Fibroblast of peridontal ligament (primary cell): ENCODE results near the gene PFKFB1.
"Not testable (repeated sequence)": the region's sequence is repeated elsewhere in the genome, so short reads cannot be mapped to it uniquely, and the experiment has no call there.

Experiments used
- DNase-seq: peaks from one replicate; pipeline ENCODE4 v3.0.0-alpha.2; 2010; ENCODE audit errors: extremely low read depth

PFKFB1 gene

DNA sequence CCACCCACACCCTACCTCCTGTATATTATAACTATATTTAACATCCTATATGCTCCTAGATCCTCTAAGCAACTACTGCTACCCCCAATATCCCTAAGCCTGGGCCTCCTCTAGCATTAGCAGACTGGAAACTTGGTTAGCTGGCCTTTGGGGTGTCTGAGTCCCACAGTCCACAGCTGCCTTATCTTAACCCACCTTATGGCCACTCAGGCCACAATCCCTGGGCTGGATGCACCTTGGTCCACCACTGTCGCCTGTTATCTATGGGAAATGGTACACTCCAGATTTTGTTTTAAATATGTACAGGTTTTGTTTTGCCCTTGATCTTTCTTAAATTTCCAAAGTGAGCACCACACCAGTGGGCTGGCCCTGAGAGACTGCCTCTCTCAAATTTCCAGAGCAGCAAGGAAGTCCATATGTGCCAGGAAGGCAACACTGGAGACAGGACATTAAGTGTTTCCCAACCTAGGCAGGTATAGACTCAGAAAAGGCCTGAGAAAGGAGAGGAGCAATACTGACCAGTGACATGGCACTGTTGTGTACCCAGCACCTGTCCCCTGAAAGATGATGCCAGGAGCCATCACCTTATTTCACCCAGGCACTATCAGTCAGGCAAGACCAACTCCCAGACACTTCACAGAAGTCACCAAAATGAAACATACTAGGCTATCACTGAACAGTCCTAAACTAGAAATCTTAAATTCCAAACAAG is 921 bp downstream of the PFKFB1 start:
- DNase-seq, result no peak

DNA sequence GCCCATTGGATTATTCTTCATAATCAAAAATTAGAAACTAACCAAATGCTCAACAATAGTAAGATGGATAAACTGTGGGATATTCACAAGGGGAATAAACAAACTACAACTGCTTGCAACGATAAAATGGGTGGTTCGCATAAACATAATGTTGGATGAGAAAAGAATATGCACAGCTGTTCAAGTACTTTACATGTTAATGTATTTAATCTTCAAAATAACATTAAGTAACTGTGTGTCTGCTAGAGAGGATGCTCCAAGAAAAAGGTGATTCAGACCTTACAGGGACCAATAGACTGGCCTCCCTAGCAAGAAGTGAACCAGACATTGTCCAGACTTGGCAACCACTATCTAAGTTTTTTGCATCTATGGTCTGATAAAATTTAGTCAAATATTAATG is 2.3 kb downstream of the PFKFB1 start:
- DNase-seq, result no peak

DNA sequence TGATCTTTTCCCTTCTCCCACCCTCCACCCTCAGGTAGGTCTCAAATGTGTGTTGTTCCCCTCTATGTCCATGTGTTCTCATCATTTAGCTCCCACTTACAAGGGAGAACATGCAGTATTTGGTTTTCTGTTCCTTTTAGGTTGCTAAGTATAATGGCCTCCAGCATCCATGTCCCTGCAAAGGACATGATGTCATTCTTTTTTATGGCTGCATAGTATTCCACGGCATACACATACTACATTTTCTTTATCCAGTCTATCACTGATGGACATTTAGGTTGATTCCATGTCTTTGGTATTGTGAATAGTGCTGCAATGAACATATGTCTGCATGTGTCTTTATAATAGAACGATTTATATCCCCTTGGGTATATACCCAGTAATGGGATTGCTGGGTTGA is 10.7 kb downstream of the PFKFB1 start:
- DNase-seq, result not testable (repeated sequence)

DNA sequence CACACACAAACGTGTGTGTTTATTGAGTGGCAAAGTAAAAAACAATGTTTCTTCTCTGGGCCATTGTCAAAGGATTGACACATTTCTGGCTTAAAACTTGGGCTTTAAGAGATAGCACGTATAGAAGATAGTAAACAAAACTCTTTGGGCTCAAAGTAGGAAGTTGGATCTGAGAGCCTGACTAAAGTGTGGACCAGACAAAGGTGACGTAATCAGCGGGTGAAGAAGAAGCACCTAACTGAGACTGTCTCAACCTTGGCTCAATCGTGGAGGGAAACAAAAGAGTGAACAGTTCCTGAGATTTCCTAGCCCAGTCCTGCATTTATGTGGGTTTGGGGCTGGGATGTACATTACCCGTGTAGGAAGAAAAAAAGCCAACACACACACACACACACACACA is 13.7 kb downstream of the PFKFB1 start:
- no peak for DNase-seq

DNA sequence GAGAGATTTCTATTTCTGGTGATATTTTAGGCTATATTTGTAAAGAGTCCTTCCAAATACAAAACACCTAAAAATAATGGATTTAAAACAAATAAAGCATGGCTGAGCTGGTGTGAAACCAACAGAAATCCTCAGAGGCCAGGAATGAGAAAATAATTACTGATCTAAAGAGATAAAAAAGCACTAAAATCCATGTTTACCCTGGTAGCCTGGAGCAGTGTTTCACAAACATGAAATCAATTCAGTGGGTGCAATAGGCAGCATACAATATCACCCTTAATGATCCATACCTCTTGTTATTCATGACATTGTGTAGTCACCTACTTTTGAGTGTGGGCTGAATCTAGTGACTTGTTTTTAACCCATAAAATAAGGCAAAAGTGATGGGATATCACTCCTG is 14.6 kb downstream of the PFKFB1 start:
- no peak for DNase-seq

DNA sequence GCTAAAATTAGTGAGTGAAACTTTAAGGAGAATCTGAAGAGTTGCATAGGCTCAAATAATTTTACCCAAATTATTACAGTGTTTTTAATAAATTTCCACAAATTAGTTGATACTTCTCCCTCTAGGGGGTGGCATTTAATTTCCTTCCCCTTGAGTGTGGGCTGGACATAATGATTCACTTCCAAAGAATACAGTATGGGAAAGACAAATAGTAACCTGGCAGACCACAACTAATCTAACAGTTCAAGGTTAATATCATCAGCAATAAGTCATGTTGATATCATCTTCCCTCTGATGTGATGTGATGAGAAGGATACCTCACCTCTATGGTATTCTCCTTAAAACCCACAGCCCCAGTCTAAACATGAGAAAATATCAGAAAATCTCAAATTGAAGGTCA is 15.5 kb downstream of the PFKFB1 start:
- DNase-seq, result no peak

DNA sequence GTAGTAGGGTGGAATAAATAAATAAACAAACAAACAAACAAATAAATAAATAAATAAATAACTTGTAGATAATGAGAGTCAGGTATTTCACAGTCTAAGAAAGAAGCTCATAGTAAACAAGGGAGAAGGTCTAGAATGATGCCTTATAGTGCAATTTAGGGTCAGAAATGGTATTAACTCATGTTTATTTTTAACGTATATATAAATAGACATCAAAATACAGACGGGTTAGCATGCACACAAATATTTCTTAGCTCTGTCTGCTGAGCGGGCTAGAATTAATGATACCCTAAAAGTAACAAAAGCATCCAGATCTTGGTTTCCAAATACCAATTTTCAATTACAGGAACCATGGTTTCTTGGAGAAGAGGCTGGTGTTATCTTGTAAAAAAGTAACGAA is 16.6 kb downstream of the PFKFB1 start:
- no peak for DNase-seq

DNA sequence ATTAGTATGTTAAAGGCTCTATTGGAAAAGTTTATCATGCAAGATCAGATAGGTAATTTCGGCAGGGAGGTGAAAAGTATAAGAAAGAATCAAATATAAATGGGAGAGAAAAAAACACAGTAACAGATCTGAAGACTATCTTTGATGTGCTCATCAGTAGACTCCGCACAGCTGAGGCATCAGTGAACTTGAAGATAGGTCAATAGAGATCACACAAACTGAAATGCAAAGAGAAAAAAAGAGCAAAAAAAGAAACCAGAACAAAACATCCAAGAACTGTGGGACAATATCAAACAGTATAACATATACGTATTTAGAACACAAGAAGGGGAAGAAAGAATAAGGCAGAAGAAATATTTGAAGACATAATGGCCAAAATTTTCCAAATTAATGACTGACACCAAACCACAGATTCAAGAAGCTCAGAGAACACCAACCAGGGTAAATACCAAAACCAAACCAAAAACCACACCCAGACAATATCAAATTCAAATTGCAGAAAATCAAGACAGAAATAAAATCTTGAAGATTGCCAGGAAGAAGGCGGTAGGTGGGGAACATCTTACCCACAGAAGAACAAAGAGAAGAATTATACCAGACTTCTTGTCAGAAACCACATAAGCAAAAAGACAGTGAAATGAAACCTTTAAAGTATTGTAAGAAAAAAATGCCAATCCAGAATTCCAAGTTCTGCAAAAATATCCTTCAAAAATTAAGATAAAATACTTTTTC is 29.1 kb downstream of the PFKFB1 start:
- no peak for DNase-seq

DNA sequence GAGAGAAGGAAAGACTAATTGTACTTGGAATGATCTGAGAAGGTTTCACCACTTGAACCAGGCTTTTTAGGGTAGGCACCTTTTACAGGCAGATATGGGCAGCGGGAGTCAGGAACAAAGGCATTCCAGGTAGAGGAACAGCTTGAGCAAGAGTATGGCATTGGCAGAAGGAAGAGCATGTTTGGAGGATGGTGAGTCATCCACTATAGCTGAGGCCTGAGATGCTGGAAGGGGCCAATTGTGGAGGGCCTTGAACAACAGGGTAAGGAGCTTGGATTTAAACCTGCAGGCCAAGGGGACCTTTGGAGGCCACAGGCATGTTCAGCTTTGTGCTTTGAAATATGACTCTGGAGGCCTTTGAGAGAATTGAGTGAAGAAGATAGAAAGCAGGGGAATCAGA is 32.2 kb downstream of the PFKFB1 start:
- no peak for DNase-seq

DNA sequence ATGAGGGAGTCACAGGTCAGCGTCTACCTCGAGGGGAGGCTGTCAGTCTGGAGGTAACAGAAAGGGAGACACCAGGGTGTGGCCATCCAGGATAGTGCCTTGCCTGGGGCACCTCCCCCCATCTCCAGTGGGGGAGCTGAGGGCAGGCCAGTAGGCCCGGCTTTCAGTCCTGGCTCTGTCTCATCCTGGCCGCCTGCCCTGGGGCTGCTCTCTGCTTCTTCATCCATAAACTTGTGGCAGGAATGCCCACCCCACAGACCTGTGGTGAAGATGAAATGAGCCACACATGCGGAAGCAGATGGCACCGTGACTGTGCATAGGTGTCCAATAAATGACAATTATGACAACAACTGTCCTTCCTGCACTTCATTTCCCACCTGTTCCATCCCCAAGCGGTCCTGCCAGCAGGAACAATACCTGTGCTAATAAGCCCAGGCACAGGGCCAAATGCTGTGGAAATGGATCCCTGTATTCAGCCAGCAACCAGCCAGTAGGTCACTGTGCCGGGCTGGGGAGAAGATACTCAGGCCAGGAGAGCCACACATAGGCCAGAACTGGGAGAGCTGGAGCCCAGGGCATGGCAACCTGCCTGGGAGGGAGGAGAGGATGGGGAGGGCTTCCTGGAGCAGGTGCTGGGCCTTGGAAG is 43.1 kb downstream of the PFKFB1 start:
- DNase-seq, result no peak

DNA sequence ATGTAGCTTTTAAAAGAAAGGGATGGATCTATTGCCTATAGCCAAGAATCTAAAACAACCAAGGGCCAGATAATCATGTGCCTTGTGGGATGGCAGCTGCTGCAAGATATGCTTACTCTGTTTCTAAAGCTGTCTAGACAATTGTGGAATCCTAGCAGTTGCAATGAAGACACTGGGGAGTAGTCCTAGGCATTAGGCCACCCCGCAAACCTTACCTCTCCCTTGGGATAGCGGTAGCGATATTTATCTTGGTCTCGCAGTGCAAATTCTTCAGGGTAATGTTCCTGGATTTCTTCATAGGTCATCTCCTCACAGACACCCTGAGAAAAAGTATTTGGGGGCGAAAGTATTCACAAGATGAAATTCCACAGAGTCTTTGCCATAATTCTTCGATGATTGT is 48.8 kb downstream of the PFKFB1 start:
- DNase-seq, result no peak

DNA sequence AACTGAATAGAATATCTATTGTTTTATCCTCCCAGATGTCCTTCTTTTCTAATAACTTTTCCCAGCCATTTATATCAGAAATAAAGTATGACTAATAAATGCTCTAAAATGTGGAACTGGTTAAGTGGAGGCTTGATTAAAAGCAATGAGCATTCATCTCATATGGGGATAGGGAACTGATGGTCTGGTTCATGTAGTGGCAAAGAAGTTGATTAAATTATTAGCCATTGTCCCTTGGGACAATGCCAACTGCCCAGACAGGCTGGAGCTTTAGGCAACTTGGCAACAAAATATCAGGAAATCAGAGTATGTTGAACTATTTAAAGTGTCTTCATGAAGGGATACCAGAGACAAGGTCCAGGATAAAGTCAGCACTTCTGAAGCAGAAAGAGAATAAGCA is 49.2 kb downstream of the PFKFB1 start:
- DNase-seq, result no peak

DNA sequence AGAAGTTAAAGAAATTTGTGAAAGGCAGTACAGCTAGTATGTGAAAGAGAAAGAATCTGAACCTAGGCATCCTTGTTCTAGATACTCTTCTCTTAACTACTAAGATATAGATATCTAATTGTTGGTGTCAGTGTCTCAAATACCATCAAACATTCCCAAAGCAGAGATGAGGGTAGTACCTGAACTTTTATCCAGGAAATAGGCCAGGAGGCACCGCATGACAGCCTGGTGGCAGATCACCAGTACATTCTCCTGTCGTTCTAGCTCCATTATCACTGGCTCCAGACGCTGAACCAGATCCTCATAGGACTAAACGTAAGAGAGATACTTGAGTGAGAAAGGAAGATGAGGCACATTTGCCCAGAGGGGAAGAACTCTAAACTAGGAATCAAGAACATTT is 56.6 kb downstream of the PFKFB1 start:
- no peak for DNase-seq

DNA sequence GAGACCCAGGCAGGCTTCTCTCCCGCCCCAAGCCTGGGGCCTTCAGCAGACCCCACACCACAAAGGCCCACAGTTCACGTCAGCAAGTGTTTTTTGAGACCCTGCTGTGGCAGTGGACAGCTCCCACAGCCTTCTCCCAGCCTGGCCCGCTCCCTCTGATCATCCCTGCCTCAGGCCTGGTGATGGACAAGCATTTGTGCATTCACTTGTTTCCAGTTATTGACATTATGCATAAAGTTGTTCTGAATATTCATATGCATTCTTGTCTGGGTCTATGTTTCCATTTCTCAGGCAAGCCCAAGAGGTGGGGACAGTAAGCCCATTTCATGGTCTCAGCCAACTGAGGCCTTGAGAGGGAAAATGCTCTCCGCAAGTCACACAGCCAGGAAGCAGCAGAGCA is 58.7 kb downstream of the PFKFB1 start:
- DNase-seq, result no peak

DNA sequence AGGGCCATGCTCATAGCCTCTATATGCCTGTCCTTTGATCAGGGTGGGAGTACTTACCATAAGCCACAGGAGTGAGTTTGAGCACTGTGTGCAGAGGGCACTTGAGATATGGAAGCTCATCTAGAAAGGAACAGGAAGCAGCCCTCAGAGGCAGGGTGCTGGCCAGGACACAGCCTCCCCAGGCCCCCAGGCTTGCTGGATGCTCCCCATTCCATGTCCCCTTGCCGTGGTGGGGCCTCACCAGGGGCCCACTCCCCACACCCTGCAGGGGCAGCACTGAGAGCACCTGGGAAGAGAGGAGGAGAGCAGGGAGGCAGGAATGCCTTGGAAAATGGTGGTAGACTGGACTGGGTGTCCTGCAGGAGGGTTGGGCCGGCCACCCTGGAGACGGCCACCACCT is 59.1 kb downstream of the PFKFB1 start:
- DNase-seq, result no peak

DNA sequence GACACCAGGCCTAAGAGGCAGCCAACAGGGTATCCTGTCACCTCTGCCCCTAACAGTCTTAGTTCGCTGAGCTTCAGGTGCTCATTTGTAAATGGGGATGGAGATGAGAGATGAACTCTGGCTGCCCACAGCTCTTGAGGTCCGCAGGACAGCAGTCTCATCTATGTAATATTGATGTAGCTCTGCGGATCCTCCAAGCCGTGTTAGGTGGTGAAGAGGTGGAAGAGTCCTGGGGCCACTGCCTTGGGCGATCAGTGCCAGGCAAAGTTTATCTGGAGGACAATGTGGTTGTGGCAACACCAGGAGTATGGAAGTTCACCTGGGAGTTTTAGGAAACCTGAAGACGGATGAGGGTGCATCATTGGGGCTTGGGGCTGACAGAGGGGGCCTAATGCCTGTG is 59.9 kb downstream of the PFKFB1 start:
- DNase-seq, result no peak

DNA sequence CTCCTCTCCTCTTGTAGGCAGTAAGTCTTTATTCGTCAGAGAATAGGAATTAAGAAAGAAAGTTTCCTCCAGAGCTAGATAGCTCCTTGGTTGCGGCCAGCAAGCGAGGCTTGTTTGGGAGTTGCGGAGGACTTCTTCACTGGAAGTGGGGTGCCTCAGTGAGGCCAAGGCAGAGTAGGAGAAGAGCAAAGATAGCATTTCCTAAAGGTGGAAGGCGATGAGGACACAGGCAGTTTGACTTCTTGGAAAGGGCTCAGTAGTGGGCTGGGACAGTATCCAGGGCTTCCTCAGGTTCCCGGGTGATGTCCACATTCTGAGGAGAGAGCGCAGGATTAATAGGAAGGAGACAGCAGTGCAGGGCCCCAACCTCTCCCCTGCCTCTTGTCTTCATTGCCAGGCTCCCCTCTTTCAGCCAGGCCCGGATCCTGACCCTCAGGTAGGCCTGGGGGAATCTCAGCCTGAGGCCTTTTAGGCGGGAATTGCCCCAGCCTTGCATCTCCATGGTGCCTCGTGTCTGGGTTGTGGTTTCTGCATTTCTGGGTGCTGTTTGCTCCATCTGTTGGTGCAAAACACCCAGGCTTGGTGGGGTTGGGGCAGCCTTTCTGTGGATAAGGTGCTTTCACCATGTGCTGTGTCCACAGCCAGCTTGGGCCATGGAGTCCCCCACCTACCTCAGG is 60.7 kb downstream of the PFKFB1 start:
- DNase-seq, result no peak

DNA sequence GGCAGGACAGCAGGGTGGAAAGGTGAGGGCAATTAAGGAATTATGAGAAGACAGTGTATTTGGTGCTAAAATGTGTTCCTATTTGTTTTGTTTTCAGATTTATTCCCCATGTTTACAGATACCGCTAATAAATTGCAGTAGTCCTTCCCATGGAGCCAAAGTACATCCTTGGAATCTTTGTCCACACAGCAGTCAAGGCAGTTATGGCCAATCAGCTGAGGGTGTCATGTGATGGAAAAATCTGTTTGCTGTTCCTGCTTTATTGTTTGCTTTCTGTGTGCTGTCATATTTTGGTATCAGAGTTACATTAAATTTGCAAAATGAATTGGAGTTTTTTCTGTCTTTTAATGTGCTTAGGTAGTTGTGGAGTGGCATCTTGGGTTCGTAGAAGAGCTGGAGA is 62.9 kb downstream of the PFKFB1 start:
- DNase-seq, result no peak

DNA sequence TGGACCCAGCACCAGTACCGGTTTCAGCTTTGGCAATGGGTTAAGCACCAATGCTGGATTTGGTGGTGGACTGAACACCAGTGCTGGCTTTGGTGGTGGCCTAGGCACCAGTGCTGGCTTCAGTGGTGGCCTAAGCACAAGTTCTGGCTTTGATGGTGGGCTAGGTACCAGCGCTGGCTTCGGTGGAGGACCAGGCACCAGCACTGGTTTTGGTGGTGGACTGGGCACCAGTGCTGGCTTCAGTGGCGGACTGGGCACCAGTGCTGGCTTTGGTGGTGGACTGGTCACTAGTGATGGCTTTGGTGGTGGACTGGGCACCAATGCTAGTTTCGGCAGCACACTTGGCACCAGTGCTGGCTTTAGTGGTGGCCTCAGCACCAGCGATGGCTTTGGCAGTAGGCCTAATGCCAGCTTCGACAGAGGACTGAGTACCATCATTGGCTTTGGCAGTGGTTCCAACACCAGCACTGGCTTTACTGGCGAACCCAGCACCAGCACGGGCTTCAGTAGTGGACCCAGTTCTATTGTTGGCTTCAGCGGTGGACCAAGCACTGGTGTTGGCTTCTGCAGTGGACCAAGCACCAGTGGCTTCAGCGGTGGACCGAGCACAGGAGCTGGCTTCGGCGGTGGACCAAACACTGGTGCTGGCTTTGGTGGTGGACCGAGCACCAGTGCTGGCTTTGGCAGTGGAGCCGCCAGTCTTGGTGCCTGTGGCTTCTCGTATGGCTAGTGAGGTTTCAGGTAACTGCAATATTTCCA is 63.5 kb downstream of the PFKFB1 start:
- no peak for DNase-seq

DNA sequence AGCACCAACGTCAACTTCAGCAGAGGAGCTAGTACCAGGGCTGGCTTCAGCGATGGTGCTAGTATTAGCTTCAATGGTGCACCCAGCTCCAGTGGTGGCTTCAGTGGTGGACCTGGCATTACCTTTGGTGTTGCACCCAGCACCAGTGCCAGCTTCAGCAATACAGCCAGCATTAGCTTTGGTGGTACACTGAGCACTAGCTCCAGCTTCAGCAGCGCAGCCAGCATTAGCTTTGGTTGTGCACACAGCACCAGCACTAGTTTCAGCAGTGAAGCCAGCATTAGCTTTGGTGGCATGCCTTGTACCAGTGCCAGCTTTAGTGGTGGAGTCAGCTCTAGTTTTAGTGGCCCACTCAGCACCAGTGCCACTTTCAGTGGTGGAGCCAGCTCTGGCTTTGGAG is 65.1 kb downstream of the PFKFB1 start:
- no peak for DNase-seq

DNA sequence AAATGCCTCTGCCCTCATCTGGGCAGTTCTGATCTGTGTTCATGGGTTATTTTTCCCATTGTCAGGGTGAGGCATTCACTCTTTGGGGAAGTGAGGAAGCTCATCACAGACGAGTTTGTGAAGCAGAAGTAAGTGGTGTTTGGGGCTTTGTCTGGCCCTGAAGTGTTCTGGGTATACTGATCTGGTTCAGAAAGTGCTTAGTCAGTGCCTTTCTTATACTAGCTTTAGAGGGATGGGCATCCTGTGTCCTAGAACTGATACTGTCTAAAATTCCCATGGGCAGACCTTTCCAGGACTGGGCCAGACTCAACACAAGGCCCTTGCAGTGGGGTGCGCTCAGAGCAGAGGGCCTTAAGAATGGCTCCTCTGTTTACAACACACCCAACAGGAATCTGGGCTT is 67.0 kb downstream of the PFKFB1 start:
- DNase-seq, result no peak

DNA sequence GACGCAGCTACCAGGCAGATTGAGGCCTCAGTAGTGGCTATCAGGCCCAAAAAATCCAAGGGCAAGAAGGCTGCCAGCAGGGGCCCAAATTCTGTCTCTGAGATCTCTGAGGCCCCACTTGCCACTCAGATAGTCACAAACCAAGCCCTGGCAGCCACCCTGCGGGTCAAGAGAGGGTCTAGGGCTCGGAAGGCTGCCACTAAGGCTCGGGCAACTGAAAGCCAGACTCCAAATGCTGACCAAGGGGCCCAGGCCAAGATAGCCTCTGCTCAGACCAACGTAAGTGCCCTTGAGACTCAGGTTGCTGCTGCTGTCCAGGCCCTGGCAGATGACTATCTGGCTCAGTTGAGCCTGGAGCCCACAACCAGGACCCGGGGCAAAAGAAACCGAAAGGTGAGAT is 70.6 kb downstream of the PFKFB1 start:
- no peak for DNase-seq
